ENCODE measurements around the gene CSF2.

CSF2 gene

DNA sequence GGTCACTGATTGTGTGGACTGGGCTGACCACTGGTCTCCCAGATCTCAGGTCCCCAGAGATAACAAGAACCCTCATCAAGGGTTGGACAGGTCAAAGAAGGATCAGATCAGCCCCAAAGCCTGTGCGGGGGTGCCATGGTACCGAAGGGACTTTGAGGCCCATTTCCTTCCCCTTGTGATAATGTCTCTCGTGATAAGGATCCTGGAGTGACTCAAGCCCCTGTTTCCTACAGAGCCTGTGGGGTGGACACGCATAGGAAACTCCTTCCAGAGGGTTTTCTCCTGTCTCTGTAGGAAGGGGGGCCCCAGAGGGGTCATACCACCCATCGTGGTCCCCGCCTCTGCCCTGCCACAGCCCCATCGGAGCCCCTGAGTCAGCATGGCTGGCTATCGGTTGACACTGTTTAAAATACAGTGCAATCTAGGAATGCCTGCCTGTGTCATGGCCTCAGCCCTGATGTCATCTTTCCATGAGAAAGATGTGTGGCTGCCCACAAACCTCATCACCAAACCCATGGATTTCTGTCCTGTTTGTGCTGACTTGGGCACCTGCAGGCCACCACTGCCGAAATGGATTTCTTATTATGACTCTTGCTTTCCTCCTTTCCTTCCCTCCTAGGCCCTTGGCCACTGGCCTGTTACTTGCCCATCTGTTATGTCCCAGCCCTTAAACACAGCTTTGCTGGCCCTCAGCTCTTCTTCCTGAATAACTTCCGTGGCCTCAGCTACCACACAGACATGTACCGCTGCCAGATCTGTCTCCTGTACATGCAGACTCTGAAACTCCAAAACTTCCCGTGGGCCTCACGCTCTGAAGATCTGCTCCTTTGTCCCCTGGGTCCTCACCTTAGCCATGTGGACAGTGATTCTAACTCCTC, 2.9 kb upstream of the CSF2 start:
- no peak for FAIRE-seq

DNA sequence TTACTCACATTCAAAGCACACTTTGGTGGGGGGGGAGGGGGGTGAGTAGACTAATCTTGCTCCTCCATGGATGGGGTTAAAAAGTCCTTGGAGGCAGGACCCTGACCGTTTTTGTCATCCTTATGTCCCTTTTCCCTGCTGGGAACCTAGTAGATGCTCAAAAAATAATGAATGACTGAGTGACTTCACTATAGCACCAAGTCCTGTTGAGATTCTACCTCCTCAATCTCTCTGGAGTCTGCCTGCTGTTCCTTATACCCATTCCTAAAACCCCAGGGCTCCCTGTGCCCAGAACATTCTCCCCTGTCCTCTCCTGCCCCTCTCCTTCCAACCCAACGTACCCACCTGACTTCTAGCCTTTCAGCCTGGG, 2.3 kb upstream of the CSF2 start:
- FAIRE-seq, result no peak

DNA sequence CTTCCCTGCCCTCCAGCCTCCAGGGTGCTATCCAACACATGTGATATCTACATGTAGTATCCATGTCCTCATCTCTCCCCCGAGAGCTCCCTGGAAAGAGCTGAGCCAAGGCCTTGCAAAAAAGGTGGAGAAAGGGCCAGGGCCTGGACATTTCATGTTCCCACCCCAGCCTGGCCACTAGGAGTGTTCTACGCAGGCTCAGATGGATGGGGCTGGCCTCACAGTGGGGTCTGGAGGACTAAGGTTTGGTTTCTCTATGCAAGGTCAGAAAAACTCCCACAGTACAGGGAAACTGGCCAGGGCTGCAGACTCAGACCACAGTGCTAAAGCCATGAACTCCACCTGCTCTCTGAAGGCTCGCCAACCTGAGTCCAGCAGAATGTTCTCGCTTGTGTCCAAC, 1.5 kb upstream of the CSF2 start:
- no peak for FAIRE-seq

DNA sequence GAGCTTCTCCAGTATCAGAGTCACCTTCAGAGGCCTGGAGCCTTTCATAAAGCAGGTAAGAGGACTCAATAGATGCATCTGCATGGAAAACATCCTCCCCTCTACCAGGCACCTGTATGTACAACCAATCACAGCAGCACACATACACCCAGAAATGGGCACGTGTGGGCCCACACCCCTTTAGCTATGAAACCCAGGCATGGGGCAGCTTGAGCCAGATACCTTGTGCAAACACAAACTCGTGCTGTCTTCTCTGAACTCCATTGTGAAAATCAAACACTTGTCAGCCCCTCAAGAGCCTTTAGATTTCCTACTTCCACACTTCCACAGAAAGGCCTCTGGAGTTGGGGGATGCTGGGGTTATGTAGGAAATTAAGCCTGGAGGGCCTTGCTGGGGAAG, 1.1 kb upstream of the CSF2 start:
- FAIRE-seq, result no peak

DNA sequence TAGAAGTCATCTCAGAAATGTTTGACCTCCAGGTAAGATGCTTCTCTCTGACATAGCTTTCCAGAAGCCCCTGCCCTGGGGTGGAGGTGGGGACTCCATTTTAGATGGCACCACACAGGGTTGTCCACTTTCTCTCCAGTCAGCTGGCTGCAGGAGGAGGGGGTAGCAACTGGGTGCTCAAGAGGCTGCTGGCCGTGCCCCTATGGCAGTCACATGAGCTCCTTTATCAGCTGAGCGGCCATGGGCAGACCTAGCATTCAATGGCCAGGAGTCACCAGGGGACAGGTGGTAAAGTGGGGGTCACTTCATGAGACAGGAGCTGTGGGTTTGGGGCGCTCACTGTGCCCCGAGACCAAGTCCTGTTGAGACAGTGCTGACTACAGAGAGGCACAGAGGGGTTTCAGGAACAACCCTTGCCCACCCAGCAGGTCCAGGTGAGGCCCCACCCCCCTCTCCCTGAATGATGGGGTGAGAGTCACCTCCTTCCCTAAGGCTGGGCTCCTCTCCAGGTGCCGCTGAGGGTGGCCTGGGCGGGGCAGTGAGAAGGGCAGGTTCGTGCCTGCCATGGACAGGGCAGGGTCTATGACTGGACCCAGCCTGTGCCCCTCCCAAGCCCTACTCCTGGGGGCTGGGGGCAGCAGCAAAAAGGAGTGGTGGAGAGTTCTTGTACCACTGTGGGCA, 642 bp downstream of the CSF2 start:
- FAIRE-seq, result no peak

DNA sequence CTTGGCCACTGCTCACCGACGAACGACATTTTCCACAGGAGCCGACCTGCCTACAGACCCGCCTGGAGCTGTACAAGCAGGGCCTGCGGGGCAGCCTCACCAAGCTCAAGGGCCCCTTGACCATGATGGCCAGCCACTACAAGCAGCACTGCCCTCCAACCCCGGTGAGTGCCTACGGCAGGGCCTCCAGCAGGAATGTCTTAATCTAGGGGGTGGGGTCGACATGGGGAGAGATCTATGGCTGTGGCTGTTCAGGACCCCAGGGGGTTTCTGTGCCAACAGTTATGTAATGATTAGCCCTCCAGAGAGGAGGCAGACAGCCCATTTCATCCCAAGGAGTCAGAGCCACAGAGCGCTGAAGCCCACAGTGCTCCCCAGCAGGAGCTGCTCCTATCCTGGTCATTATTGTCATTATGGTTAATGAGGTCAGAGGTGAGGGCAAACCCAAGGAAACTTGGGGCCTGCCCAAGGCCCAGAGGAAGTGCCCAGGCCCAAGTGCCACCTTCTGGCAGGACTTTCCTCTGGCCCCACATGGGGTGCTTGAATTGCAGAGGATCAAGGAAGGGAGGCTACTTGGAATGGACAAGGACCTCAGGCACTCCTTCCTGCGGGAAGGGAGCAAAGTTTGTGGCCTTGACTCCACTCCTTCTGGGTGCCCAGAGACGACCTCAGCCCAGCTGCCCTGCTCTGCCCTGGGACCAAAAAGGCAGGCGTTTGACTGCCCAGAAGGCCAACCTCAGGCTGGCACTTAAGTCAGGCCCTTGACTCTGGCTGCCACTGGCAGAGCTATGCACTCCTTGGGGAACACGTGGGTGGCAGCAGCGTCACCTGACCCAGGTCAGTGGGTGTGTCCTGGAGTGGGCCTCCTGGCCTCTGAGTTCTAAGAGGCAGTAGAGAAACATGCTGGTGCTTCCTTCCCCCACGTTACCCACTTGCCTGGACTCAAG, 1.5 kb downstream of the CSF2 start:
- no peak for FAIRE-seq

DNA sequence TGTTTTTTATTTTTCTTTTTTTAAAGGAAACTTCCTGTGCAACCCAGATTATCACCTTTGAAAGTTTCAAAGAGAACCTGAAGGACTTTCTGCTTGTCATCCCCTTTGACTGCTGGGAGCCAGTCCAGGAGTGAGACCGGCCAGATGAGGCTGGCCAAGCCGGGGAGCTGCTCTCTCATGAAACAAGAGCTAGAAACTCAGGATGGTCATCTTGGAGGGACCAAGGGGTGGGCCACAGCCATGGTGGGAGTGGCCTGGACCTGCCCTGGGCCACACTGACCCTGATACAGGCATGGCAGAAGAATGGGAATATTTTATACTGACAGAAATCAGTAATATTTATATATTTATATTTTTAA, 2.1 kb downstream of the CSF2 start:
- FAIRE-seq, result no peak

DNA sequence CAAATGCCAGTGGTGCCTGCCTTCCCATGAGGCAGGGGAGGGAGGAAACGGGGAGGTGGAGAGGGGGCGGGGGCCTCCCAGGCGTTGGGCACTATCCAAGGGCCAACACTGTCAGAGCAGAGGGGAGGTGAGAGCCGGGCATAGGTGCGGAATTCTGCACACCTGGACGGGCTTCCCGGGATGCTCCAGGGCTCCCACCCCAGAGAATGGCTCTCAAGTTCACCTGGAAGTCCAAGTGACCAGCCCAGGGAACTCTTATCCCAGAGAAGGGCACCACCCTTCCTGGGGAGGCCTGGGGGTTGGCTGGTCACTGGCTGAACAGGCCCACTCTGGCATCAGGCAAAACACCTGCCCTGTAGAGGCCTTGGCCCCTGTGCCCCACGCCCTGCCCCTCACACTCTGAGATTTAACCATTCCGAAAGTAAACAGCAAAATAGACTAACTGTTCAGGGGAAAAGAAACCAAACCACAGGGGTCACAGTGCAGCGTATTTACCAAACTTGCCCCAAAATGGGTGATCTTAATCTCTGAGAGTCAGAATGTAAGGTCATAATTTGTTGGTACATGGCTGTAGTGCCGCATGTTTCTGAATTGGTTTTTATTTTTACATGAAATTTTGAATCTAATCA, 2.7 kb downstream of the CSF2 start:
- FAIRE-seq, result no peak

DNA sequence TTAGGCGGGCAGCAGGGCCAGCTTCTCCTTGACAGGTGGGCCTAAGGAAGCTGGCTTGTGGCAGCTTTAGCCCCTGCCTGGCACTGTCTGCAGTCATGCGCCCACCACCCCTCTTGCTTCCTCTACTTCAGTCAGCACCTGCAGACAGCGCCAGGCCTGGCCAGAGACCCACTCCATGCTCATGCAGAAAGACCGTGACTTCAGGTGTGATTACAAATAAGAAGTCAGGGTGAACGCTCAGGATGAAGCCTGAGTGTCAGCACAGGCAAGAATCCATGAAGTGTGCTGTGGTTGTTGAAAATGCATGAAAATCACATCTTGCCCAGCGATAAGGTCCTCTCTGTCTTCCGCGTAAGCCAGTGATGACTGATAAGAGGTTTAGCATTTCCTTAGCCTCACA, 3.4 kb downstream of the CSF2 start:
- no peak for FAIRE-seq

DNA sequence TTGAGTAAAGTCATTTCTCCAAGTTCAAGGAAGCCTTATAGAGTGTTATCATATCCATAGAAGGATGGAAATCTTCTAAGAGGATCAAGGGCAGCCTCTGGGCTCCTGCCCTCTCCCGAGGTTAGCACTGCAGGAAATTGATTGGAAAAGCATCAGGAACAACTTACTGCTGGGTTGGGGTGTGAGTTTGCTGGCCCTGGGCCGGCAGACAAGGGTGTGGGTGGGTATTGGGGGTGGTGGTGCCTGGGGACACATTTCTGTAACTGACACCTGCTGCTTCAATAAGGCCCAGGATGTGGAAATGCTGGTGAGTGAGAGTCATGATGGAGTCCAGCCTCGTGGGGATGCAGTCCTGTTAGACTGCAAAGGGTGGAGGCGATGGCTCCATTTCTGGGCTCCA, 5.5 kb downstream of the CSF2 start:
- no peak for FAIRE-seq

DNA sequence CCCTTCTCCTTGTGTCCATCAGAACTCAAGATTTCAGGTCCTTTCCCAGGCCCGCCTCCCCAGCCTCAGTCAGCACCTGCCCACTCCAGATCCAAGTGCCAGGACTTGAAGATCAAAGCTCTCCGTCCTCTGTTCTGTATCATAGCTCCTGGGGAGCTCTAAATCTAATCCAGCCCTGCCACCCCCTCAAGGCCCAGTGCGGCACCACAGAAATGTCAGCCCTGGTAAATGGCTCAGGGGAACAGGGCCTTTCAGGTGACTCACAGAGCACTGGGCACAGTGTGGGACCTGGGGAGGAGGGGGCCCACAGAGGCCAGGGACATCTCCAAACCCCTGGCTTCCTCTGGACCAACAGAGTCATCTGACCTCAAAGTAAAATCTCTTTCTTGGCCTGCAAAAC, 6.0 kb downstream of the CSF2 start:
- FAIRE-seq, result no peak

DNA sequence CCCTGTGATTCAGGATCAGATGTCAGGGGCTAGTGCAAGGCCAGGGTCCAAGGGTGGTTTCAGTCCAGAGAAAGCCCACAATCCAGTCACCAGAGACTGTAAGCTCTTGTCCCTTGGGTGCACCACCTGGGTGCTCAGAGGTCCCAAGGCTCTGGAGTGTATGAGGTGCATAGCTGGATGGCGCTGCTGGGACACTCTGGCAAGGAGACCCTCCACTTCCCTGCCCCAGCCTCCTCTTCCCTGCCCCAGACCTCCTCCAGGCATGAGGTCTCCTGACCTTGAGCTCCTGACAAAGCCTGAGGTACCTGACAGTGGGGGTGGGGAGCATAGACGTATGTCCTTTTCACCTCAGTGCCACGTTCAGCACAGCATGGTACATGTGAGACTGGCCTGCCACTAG, 7.0 kb downstream of the CSF2 start:
- no peak for FAIRE-seq

DNA sequence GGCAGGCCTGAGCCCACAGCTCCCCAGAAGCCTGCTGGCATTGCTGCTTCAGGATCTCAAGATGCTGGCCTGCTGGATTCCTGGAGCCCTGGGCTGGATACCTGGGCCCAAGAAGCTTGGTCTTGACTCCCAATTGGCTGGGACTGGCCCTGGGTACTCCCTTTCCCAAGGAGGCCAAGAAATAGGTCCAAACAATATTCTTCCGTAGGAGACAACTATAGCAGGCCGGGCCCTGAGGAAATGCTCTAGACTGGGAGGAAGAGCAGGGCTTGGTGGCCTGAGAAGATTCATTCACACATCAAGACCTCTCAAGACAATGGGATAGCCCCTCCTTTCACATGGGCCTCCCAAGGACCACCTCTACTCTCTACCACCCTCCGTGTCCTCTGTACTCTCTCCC, 7.9 kb downstream of the CSF2 start:
- no peak for FAIRE-seq

DNA sequence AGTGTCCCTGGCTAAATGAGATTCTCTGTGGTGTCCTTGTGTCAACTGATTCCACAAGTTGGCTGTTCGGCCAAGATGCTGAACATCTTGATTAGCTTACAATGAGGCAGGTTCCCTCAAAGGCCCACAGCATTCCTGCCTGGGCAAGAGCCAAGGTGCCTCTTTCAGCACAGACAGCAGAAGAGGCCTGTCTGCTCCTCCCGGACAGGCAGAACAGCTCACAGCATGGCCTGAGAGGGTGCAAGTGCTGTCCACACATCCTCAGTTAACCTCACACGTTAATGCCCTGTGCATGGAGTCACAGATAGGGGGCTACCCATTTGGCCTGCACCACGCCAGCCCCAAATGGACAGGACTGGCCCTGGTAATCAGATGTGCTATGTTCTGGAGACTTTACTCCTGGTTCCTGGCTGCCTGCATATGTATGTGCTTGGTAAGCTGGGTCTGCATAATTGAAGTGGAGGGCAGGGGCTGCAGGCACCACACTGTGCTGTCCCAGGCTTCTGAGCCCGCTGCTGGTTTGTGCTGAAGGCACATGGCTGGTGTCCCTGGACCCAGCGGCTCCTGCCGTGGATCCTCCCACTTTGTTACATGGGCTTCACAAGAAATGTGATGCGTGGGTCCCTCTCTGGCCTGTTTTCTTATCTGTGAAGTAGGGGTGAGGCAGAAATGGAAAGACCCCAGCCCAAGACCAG, 8.9 kb downstream of the CSF2 start:
- FAIRE-seq, result no peak

DNA sequence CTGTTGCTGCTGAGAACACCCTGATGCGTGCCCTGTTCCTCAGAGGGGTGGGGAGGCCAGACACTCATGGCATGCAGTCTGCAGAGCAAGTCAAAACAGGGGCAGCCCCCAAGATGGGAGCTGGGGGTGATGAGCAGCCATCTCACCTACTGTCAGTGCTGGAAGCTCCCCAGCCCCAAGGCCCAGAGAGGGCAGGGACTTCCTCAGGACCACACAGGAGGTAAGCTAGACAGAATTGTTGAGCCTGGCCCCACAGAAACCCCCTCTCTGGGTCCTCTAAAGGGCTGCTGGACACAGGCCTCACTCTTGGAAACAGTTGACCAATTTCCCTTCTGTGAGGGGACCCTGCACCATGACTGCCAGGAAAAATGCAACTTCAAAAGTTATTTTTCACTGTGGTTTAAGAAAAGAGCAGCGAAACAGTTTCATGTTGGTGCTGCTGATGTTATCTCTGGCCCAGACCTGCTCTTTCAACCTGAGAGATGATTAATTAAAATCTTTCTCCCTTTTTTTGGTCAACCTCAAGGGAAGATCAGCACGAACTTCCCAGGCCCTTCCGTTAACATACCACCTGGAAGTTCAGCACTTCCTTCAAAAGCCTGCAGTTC, 9.6 kb downstream of the CSF2 start:
- FAIRE-seq, result no peak

DNA sequence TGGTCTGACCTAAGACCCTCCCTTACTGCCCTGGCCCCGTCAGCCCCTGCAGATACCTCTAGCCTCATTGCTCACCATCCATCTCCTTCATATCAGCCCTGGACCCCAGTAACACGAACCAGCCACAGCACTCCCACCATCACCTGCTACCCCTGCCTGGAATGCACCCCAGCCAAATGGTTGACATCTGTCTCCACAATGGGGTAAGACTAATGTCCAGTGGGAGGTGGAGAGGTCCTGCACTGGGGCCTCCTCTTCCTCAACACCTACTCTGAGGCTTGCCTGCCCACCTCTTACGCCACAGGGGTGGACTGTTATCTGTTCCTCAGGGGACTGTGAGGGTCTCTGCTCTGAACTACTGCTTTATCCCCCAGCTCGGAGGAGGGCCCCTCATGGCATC, 12.1 kb downstream of the CSF2 start:
- FAIRE-seq, result no peak

DNA sequence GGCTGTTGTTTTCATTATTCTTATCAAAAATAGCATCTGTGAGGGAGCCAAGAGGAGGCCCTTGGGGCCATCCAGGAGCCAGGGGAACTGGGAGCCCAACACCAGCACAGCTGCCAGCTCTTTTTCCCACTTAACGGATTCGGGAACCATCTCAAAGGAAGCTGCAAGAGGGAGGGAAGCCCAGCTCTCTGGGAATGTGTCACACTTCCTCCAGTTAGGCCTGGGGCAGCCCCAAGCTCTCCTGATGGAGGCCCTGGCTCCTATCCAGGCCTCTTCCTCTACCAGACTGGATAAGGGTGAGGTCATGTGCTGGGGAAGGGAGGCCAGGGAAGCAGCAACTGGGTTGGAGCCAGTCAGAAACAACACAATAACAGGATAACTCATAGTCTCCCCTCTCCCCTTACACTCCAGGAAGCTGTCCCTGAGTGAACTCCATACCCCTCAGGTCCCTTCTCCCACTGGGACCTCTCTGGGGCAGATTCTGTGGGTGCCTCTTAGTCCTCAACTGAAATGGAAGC, 12.7 kb downstream of the CSF2 start:
- FAIRE-seq, result no peak

DNA sequence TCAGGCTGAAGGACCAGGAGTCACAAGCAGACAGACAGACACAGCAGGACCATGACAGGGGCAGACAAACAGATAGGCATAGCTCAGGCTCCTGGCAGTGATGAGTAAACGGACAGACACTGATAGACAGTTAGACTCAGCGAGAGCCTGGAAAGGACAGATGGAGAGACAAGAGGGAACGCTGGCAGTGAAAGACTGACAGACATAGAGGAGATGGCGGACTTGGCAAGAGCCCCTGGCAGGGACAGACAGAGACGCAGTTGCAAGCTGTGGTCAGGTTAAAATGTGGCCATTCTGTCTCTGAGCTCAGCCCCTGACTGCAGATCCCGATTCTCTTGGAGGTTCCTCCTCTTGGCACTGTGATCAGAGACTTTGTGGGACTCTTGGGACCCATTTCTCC, 13.6 kb downstream of the CSF2 start:
- FAIRE-seq, result no peak

DNA sequence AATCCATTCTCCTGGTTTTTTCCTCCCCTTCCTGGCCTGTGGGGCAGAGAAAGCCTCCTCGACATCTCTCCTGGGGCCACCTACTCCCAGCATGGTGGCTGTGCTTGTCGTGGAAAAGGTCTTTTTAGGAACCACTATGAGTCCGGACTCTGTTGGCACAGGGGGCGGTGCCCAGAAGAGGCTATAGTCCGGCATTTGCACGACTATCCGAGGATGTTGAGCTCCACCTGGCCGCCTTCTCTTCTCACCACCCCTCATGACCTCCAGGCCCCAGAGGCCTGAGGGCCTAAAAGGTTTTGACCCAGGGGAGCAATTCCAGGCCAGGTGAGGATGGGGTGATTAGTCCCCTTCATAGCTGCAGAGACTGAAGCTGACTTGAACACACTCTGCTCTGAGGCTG, 14.1 kb downstream of the CSF2 start:
- no peak for FAIRE-seq

DNA sequence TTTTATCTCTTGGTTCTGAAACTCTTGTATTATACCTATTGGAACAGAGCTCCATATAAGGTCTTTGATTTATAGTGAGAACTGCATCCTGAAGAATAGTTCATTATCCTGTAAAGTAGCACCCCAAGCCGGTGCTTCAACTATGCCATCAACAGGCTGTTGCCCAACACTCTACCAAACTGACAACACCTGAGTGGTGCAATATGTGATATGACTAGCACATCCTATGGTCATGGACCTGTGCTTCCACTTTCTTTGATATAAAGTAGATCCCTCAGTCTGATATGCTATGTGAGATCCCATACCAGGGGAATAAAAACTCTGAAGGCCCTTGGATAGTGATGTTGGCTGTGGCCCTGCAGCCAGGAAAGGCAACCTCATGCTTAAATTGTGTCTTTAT, 15.8 kb downstream of the CSF2 start:
- FAIRE-seq, result no peak

DNA sequence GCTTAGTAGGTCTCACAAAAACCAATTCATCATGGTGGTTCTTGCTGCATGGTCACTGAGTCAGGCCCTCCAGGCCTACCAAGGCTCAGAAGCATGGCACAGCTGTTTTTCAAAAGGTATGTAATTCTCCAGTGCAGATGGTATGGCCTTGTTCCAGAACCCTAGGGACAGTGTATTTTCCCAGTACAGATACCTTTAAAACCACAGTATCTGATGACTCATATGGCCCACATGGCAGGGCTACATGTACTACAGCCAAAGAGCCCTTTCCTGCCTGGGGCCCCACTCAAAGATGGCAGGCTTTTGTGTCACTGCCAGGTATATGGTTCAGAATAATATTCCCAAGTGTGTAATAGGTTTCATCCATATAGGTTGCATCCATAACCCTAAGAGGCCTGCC, 16.5 kb downstream of the CSF2 start:
- FAIRE-seq, result no peak

DNA sequence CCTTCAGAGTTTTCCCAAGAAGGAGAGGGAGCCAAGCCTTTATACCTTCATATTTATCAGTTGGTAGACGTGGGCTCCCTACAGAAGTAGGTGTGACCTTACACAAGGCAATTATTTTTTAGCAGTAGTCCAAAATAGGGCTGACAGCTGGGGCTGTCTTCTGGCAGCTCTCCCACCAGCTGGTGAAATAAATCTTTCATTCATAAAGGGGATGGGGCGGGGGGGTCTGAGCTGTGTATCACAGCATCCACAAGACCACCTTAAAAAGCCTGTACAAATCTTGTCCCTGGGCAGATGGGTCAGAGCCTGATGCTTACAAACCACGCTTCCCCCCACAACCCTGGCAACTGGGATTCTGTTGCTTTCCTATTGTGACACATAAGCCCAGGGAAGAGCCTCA, 19.7 kb downstream of the CSF2 start:
- no peak for FAIRE-seq
